Activated T-cell treated with anti-CD3 and anti-CD28 coated beads, Interleukin-2, amount 50 U/mL, for 24 hours (primary cell): ENCODE results near the gene AFG3L2.
"Not testable (repeated sequence)": the region's sequence is repeated elsewhere in the genome, so short reads cannot be mapped to it uniquely, and the experiment has no call there.

Source experiments
- DNase-seq: peaks from one replicate; pipeline ENCODE4 v3.0.0-alpha.2; 2020
- H3K27ac Mint-ChIP-seq: 2 replicates; pipeline ENCODE4 v1.8.0; 2020; ENCODE audit warnings: mild to moderate bottlenecking, mixed read lengths
- H3K27me3 Mint-ChIP-seq: 2 replicates; pipeline ENCODE4 v1.8.0; 2020; ENCODE audit warnings: mixed read lengths
- H3K36me3 Mint-ChIP-seq: 2 replicates; pipeline ENCODE4 v1.8.0; 2020; ENCODE audit warnings: low read depth, mixed read lengths
- H3K4me1 Mint-ChIP-seq: 2 replicates; pipeline ENCODE4 v1.8.0; 2020; ENCODE audit warnings: low read depth, mixed read lengths
- H3K4me3 Mint-ChIP-seq: 2 replicates; pipeline ENCODE4 v1.8.0; 2020; ENCODE audit warnings: mild to moderate bottlenecking, moderate library complexity, mixed read lengths
- H3K9me3 Mint-ChIP-seq: 2 replicates; pipeline ENCODE4 v1.8.0; 2020; ENCODE audit warnings: mixed read lengths

Gene AFG3L2

DNA sequence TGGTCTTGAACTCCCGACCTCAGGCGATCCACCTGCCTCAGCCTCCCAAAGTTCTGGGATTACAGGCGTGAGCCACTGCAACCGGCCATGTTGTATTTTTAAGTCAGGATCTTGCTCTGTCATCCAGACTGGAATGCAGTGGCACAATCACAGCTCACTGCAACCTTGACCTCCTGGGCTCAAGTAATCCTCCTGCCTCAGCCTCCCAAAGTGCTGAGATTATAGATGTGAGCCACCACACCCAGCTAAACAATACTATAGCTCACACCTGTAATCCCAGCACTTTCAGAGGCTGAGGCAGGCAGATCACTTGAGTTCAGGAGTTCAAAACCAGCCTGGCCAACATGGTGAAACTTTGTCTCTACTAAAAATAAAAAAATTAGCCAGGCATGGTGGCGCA is 6.7 kb upstream of the AFG3L2 start:
- not testable (repeated sequence) for H3K9me3 Mint-ChIP-seq, H3K27me3 Mint-ChIP-seq, H3K36me3 Mint-ChIP-seq, H3K4me1 Mint-ChIP-seq, H3K27ac Mint-ChIP-seq, DNase-seq, H3K4me3 Mint-ChIP-seq

DNA sequence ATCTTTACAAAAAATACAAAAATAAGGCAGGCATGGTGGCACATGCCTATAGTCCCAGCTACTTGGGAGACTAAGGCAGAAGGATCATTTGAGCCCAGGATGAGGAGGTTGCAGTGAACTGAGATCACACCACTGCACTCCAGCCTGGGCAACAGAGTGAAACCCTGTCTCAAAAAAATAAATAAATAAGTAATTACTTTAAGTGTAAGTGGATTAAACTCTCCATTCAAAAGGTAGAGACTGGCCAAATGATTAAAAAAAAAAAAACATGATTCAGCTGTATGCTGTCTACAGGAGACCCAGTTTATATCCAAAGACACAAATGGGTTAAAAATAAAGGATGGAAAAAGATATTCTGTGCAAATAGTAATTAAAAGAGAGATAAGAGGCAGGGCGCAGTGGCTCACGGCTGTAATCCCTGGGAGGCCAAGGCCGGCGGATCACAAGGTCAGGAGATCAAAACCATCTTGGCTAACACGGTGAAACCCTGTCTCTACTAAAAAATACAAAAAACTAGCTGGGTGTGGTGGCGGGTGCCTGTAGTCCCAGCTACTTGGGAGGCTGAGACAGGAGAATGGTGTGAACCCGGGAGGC is 5.3 kb upstream of the AFG3L2 start:
- DNase-seq, H3K4me1 Mint-ChIP-seq, H3K27ac Mint-ChIP-seq, H3K27me3 Mint-ChIP-seq, H3K36me3 Mint-ChIP-seq, H3K9me3 Mint-ChIP-seq, H3K4me3 Mint-ChIP-seq: not testable (repeated sequence)

DNA sequence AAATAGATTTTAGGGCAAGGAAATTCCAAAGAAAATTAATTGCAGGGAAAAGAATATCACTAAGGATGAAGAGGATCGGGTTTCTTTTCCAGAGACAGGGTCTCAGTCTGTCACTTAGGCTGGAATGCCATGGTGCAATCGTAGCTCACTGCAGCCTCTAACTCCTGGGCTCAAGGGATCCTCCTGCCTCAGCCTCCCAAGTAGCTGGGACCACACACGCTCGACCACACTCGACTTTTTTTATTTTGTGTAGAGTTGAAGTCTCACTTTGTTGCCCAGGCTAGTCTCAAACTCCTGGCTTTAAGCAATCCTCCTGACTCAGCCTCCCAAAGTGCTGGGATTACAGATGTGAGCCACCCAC is 1.2 kb upstream of the AFG3L2 start:
- Mint-ChIP-seq H3K4me3 (peak overlapping the region; percentile 93), H3K4me1 (peaks cover 31% of the 10 kb centered on the region), H3K27ac (peak overlapping the region; percentile 97), H3K36me3 (peaks cover 38% of the 10 kb centered on the region)
- H3K9me3 Mint-ChIP-seq, H3K27me3 Mint-ChIP-seq, DNase-seq: not testable (repeated sequence)

DNA sequence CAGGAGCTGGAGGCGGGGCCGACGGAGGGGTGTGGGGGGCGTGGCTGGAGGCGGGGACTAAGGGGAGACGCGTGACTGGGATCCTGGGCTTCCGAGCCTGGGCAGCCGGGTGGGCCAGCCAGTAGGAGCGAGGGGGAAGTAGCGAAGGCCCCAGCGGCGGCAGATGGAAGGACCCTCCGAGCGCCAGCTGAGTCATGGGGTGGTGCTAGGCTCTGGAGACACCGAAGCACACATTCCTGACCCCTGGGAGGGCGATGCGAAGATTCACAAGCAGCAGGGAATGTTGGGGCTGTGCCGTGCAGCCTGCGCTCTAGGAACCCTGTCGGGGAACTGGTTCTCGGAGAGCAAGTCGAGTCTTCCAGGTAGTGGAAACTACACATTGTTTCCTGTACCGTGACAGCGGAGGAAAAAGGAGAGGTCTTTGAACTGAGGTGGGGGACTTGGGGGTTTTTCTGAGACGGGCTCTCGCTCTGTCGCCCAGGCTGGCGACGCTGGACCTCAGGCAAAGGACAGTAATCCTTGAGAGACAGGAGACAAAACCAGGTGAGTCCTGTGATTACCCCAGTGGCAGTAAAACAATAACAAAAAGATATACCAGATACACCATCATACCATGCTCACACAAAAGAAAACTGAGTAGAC is 650 bp upstream of the AFG3L2 start:
- no peaks in the 10 kb centered on the region for H3K9me3 Mint-ChIP-seq
- H3K36me3 Mint-ChIP-seq, result peaks cover 43% of the 10 kb centered on the region
- no peak for DNase-seq
- H3K27me3 Mint-ChIP-seq, result no peaks in the 10 kb centered on the region
- peak overlapping the region; percentile 93 for H3K4me3 Mint-ChIP-seq
- H3K27ac Mint-ChIP-seq, result peak overlapping the region; percentile 97
- H3K4me1 Mint-ChIP-seq, result peaks cover 36% of the 10 kb centered on the region

DNA sequence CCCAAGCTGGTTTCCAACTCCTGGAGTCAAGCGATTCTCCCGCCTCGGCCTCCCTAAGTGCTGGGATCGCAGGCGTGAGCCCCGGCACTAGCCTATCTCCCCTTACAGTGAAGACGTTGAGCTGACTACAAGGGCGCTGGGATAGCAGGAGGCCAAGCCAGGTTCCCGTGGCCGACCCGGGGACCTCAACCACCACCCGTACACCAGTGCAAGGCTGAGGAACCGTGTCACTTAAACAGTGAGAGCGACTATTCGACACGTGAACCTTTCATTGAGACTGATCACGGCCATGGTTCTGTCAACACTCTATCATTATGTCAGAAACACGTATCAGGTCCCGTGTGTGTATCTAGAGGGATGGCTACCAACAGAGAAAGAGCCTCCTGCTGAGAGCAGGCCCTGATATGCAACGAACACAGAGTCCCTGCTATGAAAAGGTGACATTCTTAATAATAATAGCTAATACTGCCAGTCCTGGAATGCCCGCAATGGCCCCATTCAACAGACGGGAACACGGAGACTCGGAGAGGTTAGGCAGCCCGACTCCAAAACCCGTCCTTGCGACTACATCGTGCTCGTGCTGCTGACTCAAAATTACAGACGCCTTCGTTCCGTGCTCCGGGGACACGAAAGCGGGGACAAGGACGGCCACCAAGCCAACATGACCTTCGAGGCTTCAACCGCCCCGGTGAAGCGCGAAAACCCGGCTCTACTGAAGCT is 833 bp downstream of the AFG3L2 start:
- peaks cover 49% of the 10 kb centered on the region for H3K4me1 Mint-ChIP-seq
- peak overlapping the region; percentile 92 for H3K4me3 Mint-ChIP-seq
- no peaks in the 10 kb centered on the region for H3K27me3 Mint-ChIP-seq
- DNase-seq, result no peak
- H3K27ac Mint-ChIP-seq, result peak overlapping the region; percentile 98
- peaks cover 54% of the 10 kb centered on the region for H3K36me3 Mint-ChIP-seq
- no peaks in the 10 kb centered on the region for H3K9me3 Mint-ChIP-seq

DNA sequence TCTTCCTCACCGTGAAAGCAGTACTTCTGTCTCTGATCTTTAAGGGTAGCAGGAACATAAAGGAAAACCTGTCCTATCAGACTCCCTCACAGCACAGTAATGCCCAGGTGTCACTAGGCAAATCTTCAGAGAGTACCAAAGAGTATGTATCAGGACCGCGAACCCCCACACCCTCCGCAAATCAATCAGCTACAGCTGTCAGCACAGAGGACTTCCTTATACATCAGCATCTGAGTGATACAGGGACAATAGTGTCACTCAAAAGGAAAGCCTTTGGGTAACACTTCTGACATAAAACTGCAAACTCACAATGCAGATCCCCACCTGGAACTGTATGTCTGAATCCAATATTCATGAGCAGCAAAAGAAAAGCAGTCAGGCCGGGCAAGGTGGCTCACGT is 2.6 kb downstream of the AFG3L2 start:
- Mint-ChIP-seq H3K27me3 (no peaks in the 10 kb centered on the region), H3K9me3 (no peaks in the 10 kb centered on the region), H3K4me1 (peaks cover 52% of the 10 kb centered on the region), H3K4me3 (peak overlapping the region; percentile 92), H3K27ac (peak overlapping the region; percentile 66), H3K36me3 (peaks cover 70% of the 10 kb centered on the region)
- DNase-seq, result no peak

DNA sequence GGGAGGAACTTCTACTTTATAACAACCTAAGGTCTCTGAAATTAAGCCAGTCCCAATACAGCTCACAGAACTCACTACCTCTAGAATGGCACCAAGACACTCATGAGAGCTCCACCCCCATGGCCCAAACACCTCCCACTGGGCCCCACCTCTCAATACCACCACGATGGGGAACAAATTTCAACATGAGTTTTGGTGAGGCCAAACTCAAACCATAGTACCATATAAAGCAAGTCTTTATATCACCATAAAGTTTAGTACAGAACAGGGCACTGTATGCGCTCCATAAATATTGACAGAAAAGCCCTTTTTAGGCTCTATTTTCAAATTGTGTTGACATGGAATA is 3.3 kb downstream of the AFG3L2 start:
- Mint-ChIP-seq H3K27me3 (no peaks in the 10 kb centered on the region), H3K4me1 (peaks cover 52% of the 10 kb centered on the region), H3K9me3 (no peaks in the 10 kb centered on the region), H3K4me3 (peak overlapping the region; percentile 4), H3K27ac (no peak overlapping the region), H3K36me3 (peaks cover 76% of the 10 kb centered on the region)
- no peak for DNase-seq

DNA sequence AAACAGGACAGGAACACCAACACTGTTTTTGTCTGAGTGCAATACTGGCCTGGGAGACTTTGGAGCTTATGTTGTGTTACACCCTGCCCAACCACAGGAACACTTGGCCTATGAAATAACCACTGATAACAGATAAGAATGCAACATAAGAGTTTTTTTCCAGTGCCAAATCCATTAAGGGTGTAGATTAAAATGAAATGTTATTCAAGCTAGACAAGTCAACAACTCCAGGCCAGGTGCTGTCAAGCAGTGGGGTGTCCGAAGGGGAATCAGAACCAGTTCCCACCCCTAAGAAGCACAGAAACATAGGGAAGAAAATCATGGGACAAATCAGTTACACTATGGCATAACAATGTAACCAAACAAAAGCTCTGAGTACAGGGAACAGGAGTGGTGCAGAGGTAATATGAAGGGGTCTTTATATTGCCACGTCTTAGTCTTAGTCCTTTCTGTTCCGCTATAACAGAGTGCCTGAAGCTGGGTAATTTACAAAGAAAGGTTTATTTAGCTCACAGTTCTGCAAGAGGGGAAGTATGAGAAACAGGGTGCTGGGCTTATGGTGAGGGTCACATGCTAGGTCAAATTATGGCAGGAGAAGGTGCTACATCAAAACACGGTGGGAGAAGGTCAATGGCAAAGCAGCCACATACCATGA is 3.8 kb downstream of the AFG3L2 start:
- no peak overlapping the region for H3K27ac Mint-ChIP-seq
- H3K4me1 Mint-ChIP-seq, result peaks cover 52% of the 10 kb centered on the region
- no peak for DNase-seq
- no peaks in the 10 kb centered on the region for H3K27me3 Mint-ChIP-seq
- H3K9me3 Mint-ChIP-seq, result no peaks in the 10 kb centered on the region
- H3K36me3 Mint-ChIP-seq, result peaks cover 81% of the 10 kb centered on the region
- H3K4me3 Mint-ChIP-seq, result peak overlapping the region; percentile 4

DNA sequence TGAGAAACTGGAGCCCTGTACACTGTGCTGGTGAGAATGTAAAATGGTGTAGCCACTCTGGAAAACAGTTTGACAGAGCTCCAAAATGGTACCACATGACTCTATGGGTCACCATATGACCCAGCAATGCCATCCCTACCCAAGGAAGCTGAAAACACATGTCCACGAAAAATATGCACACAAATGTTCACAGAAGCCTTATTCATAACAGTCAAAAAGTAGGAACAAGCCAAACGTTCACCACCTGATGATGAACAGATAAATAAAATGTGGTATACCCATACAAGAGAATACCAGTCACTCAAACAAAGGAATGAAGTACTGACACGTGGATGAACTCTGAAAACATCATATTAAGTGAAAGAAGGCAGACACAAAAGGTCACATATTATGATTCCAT is 4.6 kb downstream of the AFG3L2 start:
- no peaks in the 10 kb centered on the region for H3K9me3 Mint-ChIP-seq
- H3K4me1 Mint-ChIP-seq, result peaks cover 46% of the 10 kb centered on the region
- no peak overlapping the region for H3K27ac Mint-ChIP-seq
- peaks cover 81% of the 10 kb centered on the region for H3K36me3 Mint-ChIP-seq
- no peaks in the 10 kb centered on the region for H3K27me3 Mint-ChIP-seq
- no peak overlapping the region for H3K4me3 Mint-ChIP-seq
- no peak for DNase-seq

DNA sequence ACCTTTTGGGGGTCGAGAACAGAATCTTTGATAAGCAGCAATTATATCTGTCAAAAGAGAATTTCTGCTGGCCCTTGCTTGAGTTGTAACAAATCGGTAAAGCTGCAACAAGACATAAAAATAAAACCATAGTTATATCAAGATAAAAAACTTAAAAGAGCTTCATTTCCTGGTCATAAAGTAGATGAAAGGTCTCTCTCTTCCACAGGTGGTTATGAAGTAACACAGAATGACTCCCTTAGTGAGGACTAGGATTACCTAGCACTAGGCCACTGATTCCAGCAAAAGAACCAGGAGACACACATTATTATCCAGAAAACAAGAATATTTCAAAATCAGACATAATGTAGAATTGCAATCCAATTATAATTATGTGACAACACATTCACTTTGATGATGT is 5.4 kb downstream of the AFG3L2 start:
- H3K4me1 Mint-ChIP-seq, result peaks cover 50% of the 10 kb centered on the region
- H3K36me3 Mint-ChIP-seq, result peaks cover 90% of the 10 kb centered on the region
- H3K27ac Mint-ChIP-seq, result no peak overlapping the region
- DNase-seq, result no peak
- no peak overlapping the region for H3K4me3 Mint-ChIP-seq
- no peaks in the 10 kb centered on the region for H3K27me3 Mint-ChIP-seq
- no peaks in the 10 kb centered on the region for H3K9me3 Mint-ChIP-seq

DNA sequence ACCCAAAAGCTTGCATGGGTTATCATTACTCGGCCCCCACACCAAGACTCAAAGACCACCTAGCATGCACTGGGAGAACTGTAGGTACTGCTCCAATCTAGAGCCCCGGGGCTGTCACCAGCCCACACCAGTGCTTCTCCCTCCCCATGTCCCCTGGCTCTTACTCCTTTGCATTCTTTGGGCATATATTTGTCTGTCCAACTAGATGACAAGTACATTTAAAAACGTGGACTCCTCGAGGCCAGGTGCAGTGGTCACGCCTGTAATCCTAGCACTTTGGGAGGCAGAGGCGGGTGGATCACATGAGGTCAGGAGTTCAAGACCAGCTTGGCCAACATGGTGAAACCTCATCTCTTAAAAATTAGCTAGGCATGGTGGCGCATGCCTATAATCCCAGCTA is 7.8 kb downstream of the AFG3L2 start:
- Mint-ChIP-seq H3K36me3 (peaks cover 91% of the 10 kb centered on the region), H3K27ac (no peak overlapping the region), H3K4me1 (peaks cover 36% of the 10 kb centered on the region), H3K9me3 (no peaks in the 10 kb centered on the region), H3K4me3 (no peak overlapping the region), H3K27me3 (no peaks in the 10 kb centered on the region)
- no peak for DNase-seq

DNA sequence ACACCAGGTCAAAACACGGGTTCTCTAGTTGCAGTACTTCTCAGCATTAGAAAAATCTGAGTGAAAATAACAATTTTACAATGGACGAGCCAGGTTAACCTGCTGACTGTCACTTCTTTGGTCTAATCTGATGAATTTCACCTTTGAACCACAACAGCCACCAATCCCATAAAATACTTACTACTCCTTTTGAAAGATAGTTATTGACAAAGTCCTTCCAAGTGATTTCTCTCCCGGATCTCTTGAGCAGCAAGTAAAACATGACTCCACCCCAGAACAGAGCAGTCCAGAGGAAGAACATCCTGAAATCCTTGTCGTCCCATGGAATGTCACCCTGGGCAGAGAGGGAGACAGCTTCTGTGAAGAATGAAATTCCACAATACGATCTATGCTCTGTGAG is 10.2 kb downstream of the AFG3L2 start:
- Mint-ChIP-seq H3K27ac (no peak overlapping the region), H3K4me1 (peaks cover 21% of the 10 kb centered on the region), H3K36me3 (peaks cover 95% of the 10 kb centered on the region), H3K9me3 (no peaks in the 10 kb centered on the region), H3K27me3 (no peaks in the 10 kb centered on the region), H3K4me3 (no peak overlapping the region)
- no peak for DNase-seq

DNA sequence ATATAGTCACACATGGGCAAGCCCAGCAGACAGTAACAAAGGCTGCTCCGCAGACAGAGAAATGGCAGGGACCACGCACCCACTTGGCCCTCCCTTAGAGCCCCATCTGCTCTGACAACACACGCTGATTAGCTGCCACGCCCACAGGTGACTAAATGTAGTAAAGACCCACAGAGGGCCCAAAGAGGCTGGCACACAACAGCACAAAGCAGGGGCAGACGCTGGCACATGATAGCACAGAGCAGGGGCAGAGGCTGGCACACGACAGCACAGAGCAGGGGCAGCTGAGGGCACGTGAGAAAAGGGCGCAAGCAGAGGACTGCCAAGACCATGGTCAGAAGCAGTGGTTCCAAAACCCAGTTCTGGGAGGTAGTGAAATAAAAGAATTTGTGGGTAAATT is 10.6 kb downstream of the AFG3L2 start:
- Mint-ChIP-seq H3K4me3 (no peak overlapping the region), H3K27ac (no peak overlapping the region), H3K4me1 (peaks cover 18% of the 10 kb centered on the region), H3K27me3 (no peaks in the 10 kb centered on the region), H3K36me3 (peaks cover 95% of the 10 kb centered on the region), H3K9me3 (no peaks in the 10 kb centered on the region)
- DNase-seq, result no peak

DNA sequence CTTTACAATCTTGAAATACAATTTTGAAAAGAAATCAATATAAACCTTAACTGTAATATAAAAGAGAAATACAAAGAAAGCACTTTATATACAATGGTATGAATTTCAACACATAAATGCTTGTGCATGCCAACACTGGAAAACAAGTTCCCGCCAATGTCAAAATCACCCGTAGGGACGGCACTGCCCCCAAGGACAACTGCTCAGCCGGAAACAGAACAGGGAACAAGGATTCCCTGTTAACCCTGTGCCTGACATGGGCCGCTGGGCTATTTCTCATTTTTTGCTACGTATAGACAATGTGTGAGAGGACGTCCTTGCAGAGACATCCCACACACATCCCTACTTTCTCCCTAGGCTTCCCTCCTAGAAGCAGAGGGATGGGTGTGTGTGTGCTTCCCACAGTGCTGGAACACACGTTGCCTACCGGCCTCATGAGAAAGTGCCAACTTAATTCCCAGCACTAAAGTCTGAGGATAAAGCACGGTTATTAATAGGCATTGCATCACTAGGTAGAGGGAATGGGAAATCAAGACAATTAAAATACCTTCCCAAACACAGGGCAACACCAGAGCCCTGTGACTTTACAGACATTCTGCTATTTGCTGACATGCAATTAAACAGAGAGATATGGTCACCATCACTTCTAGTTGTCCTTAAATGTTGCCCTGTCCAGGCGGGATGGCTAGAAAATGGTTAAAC is 14.4 kb downstream of the AFG3L2 start:
- Mint-ChIP-seq H3K4me3 (no peak overlapping the region), H3K36me3 (peaks cover 97% of the 10 kb centered on the region), H3K4me1 (peaks cover 13% of the 10 kb centered on the region), H3K27me3 (no peaks in the 10 kb centered on the region), H3K9me3 (no peaks in the 10 kb centered on the region), H3K27ac (peak overlapping the region; percentile 20)
- no peak for DNase-seq
